SIG-M5 treated with dmso at 0.1 percent for 504 hours (cell line): ENCODE results near the gene CDHR5.

Experiments used
- DNase-seq: peaks from one replicate; lab custom pipeline; 2025; ENCODE audit not compliant: unreplicated experiment; lab: John Stamatoyannopoulos, UW

Gene CDHR5

DNA sequence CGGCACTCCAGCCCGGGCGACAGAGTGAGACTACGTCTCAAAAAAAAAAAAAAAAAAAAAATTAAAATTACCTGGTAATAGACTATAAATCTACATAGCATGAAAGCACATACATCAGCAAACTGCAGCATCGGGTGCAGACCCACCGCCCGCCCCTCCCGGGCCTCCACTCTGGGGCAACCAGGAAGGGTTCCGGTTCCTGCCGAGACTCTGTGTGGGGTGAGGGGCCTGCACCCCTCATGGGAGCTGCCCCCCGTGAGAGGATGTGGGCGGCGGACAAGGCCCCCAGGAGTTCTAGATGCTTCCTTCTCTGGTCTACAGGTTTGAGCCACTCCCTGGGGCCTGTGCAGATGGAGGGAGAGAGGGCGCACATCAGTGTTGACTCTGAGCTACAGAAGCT, 21.5 kb upstream of the CDHR5 start:
- no peak for DNase-seq

DNA sequence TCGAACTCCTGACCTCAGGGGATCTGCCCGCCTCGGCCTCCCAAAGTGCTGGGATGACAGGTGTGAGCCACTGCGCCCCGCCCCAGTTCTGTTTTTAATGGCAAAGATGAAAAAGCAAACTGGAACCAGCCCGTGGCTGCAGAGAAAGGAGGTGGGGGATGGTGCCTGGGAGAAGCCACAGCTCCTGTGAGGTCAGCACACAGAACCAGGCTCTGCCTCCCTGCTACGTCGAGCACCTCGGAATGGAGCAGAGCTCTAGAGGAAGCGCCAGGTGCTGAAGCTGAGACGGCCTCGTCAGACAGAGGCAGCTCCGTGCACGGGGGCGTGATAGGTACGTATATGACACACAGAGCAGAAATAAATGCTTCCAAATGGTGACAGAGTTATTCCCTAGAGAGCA, 20.8 kb upstream of the CDHR5 start:
- no peak for DNase-seq

DNA sequence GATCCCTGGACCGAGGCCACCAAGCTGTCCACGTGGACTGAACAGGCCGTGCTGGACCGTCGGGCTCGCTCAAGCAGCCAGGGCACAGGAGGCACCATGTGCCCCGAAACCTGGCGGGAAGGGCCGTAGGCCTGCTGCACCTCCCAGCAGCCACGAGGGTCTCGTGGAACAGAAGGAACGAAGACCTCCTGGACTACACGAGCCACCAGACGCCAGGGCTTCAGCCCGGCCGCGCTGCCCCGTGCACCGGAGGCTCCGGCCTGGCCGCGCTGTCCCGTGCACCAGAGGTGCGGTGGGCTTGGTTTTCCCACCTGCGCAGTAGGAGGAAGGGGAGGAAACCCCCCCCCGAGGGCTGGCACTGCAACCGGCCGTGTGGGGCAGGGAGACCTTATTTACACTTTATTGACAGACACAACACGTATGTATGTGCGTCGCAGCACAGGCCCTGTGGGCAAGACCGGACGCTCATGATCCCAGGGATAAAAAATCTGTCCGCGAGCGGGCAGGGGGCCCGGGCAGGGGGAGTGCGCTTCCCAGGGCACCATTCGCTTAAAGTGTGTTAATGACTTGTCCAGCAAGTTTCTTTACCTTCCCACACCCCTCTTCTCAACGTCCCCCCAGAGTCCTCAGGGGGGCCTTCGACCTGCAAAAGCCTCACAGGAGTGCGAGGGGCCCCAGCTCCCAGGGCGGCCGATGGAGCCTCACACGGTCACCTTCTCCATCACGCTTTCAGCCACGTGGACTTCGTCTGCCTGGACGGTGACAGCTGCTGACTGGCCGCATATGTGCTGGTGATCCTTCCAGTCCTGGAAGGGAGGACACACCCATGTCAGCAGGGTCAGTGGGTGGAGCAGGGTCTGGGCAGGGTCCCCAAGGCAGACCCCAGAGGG, 19.3 kb upstream of the CDHR5 start:
- no peak for DNase-seq

DNA sequence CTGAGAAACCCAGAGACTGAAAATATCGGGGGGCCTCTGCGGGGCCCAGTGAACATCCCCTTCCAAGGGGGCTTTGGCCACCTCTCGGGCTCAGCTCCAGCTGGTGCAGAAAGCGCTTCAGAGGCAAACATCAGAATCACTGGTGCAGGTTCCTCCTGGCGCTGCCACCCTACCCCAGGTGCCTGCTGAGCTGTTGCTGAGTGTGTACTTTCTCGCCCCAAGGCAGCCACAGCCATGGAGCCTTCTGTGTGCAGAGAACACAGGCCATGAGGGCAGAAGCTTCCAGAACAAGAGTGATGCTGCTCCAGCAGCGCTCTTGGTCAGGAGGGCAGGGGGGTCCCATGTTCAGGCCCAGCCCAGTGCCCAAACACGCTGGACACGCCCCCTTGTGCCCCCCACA, 18.6 kb upstream of the CDHR5 start:
- DNase-seq, result no peak

DNA sequence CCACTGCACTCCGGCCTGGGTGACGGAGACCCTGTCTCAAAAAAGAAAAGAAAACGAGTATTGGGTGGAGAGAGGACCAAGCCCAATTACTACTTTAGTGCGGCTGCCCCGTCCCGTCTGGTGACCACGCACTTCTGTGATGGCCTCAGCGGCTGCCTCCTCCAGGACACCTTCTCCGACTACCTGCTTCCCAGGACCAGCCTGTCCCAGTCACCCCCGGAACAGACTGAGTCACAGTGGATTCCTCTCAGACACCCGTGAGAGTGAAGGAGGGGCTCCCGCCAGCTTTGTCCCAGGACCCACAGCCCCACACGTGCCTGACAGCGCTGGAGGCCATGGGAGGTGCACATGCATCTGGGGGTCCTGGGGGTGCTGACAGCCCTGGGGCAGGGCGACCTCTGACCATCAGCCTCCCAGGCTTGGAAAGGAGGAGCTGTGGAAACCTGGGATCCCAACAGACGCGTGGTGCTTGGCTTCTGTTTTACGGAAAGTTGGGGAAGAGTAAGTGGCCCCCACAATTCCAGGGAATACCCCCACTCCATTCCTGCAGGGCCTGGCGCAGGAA, 17.1 kb upstream of the CDHR5 start:
- DNase-seq, result no peak

DNA sequence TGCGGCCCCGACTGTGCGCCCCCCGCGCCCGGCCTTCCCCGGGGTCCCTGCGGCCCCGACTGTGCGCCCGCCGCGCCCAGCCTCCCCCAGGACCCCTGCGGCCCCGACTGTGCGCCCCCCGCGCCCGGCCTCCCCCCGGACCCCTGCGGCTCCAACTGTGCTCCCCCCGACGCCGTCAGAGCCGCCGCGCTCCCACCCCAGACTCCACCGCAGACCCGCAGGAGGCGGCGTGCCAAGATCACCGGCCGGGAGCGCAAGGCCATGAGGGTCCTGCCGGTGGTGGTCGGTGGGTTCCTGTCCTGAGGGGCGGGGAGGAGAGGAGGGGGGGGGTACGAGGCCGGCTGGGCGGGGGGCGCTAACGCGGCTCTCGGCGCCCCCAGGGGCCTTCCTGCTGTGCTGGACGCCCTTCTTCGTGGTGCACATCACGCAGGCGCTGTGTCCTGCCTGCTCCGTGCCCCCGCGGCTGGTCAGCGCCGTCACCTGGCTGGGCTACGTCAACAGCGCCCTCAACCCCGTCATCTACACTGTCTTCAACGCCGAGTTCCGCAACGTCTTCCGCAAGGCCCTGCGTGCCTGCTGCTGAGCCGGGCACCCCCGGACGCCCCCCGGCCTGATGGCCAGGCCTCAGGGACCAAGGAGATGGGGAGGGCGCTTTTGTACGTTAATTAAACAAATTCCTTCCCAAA, 15.4 kb upstream of the CDHR5 start:
- DNase-seq, result no peak

DNA sequence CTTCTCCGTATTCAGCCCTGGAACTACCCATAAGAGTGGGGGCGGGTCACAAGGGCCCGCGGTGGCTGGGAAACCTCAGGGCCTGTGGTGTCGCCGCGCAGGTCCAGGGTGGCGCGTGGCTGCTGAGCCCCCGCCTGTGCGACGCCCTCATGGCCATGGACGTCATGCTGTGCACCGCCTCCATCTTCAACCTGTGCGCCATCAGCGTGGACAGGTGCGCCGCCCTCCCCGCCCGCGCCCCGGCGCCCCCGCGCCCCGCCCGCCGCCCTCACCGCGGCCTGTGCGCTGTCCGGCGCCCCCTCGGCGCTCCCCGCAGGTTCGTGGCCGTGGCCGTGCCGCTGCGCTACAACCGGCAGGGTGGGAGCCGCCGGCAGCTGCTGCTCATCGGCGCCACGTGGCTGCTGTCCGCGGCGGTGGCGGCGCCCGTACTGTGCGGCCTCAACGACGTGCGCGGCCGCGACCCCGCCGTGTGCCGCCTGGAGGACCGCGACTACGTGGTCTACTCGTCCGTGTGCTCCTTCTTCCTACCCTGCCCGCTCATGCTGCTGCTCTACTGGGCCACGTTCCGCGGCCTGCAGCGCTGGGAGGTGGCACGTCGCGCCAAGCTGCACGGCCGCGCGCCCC, 14.7 kb upstream of the CDHR5 start:
- no peak for DNase-seq

DNA sequence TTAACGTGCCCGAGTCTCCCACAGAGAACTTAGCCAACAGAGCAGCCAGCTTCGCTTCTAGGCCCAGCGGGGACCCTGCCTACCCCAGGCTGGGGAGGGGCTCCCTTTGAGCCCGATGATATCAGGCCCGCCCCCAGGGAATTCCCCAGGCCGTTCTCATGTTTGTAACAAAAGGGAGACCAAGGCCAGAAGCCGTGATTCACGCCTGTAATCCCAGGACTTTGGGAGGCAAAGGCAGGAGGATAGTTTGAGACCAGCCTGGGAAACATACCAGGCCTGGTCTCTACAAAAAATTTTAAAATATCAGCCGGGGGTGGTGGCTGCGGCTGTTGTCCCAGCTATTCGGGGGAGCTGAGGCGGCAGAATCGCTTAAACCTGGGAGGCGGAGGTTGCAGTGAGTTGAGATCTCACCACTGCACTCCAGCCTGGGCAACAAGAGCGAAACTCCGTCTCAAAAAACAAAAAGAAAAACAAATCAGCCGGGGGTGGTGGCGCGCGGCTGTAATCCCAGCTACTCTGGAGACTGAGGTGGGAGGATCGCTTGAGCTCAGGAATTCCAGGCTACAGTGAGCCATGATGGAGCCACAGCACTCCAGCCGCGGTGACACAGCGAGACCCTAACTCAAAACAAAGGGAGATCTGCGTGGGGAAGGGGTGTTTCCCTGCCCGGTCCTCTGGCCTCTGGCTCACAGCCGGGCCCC, 14.0 kb upstream of the CDHR5 start:
- no peak for DNase-seq

DNA sequence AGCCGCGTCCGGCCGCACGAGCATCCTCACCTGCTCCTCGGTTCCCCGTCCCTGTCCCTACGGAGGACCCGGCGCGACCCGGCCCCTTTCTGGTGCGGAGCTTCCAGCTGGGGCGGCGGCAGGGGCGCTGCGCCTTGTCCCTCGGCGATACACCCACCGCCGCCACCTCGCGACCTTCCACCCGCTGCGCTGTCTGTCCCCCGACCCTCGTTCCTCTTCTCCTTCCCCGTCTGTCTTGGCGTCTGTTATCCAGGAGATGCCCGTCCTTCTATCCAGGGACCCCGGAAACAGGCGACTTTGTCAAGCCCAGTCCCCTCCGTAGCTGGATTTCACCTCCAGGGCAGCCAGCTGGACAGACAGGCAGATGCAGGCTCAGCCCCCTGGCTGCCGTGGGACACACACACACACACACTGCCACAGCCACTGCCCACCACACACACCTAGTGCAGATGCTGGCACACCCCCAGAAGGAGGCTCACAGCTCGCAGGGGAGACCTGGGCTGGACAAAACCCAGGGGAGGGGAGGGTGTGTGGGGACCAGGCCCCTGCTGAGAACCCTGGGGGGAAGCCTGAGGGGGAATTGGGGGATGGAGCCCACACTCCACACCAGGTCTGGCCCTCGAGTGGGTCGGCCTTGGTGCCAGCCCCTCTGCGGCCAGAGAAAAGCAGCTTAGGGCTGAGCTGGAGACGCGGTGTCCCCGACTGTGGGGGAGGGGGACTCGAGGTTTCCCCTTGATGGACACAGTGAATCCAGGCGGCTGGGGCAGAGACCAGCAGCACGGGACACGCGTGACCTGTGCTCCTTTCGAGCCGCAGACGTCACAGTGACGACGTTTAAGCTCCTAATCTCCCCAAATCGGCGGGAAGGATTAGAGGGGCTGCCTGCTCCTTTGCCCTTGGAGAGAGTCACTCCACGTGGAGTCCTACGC, 13.1 kb upstream of the CDHR5 start:
- no peak for DNase-seq

DNA sequence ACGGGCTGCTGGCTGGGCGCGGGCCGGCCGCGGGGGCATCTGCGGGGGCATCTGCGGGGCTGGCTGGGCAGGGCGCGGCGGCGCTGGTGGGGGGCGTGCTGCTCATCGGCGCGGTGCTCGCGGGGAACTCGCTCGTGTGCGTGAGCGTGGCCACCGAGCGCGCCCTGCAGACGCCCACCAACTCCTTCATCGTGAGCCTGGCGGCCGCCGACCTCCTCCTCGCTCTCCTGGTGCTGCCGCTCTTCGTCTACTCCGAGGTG, 12.5 kb upstream of the CDHR5 start:
- DNase-seq, result no peak

DNA sequence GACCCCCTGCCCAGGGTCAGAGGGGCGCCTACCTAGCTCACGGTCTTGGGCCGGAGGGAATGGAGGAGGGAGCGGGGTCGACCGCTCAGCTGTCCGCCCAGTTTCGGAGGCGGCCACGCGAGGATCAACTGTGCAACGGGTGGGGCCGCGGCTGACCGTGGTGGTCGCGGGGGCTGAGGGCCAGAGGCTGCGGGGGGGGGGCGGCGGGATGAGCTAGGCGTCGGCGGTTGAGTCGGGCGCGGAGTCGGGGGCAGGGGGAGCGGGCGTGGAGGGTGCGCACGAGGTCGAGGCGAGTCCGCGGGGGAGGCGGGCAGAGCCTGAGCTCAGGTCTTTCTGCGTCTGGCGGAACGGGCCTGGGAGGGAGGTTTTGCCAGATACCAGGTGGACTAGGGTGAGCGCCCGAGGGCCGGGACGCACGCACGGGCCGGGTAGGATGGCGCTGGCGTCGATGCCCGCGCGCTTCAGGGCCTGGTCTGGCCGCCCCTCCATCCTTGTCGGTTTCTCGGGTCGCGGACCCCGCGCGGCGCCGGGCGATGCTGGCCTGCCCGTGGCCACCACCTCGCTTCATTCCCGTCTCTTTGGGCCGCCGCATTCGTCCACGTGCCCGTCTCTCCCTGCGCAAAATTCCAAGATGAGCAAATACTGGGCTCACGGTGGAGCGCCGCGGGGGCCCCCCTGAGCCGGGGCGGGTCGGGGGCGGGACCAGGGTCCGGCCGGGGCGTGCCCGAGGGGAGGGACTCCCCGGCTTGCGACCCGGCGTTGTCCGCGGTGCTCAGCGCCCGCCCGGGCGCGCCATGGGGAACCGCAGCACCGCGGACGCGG, 12.0 kb upstream of the CDHR5 start, which contains the start of gene DRD4:
Gene DRD4, plus strand, starts transcription at position 759 of the 822 bp plus-strand sequence. Its CDS starts 36 bp downstream, at position 795.
- no peak for DNase-seq

DNA sequence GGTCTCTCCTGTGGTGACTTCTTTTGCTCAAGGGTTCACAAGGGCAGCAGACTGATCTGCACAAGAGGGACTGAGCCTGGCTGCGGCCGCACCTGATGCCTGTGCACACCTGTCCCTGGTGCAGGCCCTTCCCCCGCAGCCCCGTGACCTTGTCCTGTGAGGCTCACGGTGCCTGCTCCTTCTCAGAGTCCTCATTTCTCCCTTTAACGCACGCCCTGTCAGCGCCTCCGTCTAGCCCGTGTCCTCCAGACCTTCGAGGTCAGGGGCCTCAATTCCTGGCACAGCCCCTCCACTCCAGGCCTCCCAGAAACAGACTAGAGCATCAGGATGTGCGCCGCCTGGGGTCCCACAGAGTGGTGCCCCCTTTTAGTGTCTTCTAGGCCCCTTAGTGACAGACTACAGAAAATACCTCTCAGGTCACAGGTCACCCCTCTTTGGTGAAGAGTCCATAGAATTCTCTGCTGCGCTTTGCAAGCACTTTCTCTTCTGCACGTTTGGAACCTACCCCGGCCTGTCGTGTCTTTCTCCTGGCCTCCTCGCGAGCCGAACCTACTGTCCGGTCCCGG, 11.3 kb upstream of the CDHR5 start:
- no peak for DNase-seq

DNA sequence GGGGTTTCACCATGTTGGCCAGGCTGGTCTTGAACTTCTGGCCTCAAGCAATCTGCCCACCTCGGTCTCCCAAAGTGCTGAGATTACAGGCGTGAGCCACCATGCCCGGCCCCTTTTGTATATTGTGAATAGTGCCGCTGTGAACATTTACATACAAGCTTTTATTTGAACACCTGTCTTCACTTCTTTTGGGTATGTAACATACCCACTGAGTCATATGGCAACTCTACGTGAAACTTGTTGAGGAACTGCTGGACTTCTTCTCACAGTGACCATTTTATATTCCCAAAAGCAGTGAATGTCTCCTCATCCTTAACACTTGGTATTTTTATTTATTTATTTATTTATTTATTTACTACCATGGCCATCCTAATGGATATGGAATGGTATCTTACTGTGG, 6.1 kb upstream of the CDHR5 start:
- no peak for DNase-seq

DNA sequence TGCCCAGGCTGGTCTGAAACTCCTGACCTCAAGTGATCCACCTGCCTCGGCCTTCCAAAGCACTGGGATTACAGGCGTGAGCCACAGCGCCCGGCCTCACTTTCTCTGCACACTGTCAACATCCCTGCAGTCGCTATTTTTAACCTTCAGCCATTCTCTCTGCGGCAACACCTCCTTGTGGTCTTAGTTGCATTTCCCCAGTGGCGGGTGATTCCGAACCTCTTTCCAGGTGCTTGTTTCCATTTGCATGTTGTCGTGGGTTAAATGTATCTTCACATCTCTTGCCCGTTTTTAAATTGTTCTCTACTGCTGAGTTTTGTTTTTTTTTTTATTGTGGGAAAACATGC, 4.5 kb upstream of the CDHR5 start:
- DNase-seq, result no peak

DNA sequence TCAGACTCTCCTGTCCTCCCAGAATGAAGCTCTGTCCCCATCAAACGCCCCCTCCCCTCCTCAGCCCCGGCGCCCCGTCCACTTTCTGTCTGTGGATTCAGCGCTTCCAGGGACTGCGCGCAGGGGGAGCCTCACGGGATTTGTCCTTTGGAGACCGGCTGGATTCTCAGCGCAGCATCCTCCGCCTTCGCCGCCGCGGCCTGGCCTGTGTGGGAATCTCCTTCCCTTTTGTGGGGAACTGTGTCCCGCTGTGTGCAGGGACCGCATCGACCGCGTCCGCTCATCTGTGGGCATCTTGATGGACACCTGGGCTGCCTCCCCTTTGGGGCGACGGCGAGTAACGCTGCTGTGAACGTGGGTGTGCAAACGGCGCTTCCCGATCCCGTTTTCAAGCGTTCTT, 3.3 kb upstream of the CDHR5 start:
- no peak for DNase-seq

DNA sequence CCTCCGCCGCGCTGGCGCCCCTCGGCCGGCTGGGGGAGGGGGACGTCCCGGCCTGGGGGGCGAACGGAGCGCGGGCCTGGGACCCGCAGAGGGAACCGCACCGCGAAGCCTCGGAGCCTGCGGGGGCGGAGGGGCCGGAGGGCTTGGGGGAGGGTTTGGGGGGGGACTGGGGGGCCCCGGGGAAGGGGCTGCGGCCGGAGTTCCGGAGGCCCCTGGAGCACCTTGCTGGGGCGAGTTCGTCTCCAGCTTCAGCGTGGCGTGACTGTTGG, 2.5 kb upstream of the CDHR5 start:
- DNase-seq, result no peak

DNA sequence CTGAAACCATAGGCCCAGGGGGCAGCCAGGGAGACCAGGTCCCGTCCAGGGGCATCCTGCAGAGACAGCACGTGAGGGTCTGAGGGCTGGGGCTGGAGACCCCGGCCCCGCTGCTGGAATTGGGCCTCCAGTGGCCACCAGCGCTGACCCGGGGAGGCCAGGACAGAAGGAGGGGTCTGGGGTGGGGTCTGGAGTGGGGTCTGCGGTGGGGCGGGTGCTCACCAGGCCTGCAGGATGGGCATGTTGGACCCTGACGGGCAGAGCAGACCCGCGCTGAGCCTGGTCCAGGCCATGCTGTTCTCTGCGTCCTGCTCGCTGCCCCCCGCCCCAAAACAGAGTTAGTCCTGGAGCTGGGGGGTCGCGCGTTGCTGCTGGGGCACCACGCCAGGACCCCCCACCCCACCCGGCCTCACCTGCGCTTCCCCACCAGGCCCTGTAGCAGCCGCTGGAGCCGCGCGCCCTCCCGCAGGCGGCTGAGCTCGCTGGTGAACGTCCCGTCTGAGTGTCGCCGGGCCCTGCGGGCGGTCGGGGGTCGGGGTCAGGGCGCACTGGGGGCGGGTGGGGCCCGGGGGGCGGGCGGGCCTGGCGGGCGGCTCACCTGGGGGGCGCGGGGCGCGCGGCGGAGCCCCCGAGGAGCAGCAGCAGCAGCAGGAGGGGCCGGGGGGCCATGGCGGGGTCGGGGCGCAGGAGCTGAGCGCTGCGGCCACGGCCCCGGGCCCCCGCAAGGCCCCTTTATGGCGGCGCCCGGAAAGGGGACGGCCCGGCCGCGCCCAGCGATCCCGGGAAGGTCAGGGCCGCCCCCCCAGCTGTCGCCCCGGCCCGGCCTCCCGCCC, 1.9 kb upstream of the CDHR5 start, which contains the start of gene SCT:
Gene SCT, minus strand, starts transcription at position 707 of the 833 bp plus-strand sequence. Its CDS starts 38 bp downstream, at position 669.
- DNase-seq, result no peak

DNA sequence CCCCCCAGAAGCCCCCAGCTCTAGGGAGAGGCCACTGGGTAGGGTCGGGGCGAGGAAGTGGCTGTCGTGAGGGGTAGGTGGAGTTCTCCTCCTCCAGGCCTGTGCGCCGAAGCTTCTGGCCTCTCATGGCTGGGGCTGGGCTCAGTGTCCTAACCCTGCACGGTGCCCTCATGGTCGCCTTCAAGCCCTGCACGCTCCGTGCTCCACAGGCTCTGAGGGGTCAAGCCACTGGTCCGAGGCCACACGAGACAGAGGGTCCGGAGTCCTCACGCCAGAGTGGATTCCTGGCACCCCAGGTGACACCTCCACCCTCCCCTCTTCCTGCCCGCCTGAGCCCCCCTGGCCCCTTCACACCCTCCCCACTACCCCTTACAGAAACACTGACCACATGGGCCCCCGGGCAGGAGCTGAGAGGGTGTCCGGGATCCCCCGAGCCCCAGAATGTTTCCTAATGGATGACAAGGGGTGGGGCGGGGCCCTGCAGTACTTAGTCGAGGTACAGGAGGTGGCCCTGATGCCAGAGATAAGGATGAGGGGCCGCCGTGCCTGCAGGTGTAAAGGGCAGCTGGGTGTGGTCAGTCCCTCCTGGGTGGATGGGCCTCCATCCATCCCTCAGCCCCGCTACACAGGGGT, 997 bp upstream of the CDHR5 start:
- no peak for DNase-seq
